Adrenal gland (tissue), 5 donors: ENCODE data around the gene PJA2.

Experiments used
- POLR2A ChIP-seq, 2 donors: fragments of 450-650 bp; IDR thresholded peaks; one replicate each; pipeline ENCODE4 v1.6.1; 2017; ENCODE audit warnings: antibody characterized with exemption in 2 of 2, mild to moderate bottlenecking in 2 of 2, moderate library complexity in 1 of 2
- TF ChIP-seq, protein P1 (sequence below), 6 experiments: fragments of 450-650 bp in 4 of 6; fragments of 200-600 bp in 2 of 6; sonication (generic) in 1 of 6; IDR thresholded peaks; 1 replicate in 5 of 6; 2 replicates in 1 of 6; pipeline versions ENCODE4 v1.5.1 to v1.8.0; 2016 to 2021; ENCODE audit warnings: antibody characterized with exemption in 6 of 6, mild to moderate bottlenecking in 2 of 6, moderate library complexity in 1 of 6
- donor health status: DM: no; HTN: no; CAD: no.

DNA sequence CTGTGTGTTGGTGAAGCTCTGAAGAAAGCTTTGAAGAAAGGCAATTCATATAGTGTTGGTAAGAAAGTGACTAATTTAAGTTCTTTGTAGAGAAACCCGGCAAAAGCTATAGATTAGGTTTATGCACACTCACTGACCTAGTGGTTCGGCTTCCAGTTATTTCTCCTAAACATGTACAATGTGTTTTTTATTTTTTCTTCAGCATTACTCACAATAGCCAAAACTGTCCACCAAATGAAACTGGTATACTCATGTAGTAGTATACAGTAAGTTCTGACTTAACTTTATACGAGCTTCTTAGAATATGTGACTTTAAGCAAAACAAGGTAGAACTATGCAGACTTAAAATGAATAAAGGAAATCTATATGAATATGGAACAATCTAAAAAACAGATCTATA is 44.8 kb downstream of the PJA2 start:
- TF ChIP-seq, protein P1, sequence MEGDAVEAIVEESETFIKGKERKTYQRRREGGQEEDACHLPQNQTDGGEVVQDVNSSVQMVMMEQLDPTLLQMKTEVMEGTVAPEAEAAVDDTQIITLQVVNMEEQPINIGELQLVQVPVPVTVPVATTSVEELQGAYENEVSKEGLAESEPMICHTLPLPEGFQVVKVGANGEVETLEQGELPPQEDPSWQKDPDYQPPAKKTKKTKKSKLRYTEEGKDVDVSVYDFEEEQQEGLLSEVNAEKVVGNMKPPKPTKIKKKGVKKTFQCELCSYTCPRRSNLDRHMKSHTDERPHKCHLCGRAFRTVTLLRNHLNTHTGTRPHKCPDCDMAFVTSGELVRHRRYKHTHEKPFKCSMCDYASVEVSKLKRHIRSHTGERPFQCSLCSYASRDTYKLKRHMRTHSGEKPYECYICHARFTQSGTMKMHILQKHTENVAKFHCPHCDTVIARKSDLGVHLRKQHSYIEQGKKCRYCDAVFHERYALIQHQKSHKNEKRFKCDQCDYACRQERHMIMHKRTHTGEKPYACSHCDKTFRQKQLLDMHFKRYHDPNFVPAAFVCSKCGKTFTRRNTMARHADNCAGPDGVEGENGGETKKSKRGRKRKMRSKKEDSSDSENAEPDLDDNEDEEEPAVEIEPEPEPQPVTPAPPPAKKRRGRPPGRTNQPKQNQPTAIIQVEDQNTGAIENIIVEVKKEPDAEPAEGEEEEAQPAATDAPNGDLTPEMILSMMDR (IDR thresholded peaks at IDR 0.05) = no peak
- no peak for TF ChIP-seq POLR2A (IDR thresholded peaks at IDR 0.05)
